ENCODE data around the gene CHCHD4. TPM values are rescaled to one million over a fixed set of nuclear protein-coding genes. Genes with fewer than 3 reads are reported as not detected.

The CHCHD4 gene
- total and polyA plus RNA-seq, 2 of the 8 experiments (the other 6 are each of a cell fraction or from before 2014, with no cell fraction given), result 15.0 to 22.3 TPM

GRCh38 chr3:14154895-14155440, 30.3 kb upstream of the CHCHD4 start (continued):
- TF ChIP-seq SIN3A (conservative IDR thresholded peaks at IDR 0.05 in 1 of 2, IDR thresholded peaks at IDR 0.05 in 1 of 2; ENCODE audit: low read depth in 1 of 2, low read length in 2 of 2) (no peak), KDM1A (IDR thresholded peaks at IDR 0.05; ENCODE audit: borderline replicate concordance, low read length) (no peak), SP2 (IDR thresholded peaks at IDR 0.05; ENCODE audit: low read length) (no peak), ASH2L (IDR thresholded peaks at IDR 0.05; ENCODE audit: low read length) (no peak), CBX5 (IDR thresholded peaks at IDR 0.05; ENCODE audit: low read depth, low read length) (no peak), TCF12 (IDR thresholded peaks at IDR 0.05; ENCODE audit: low read depth, low read length) (no peak)

All from H1 (cell line).